Measurements from ENCODE around the gene SOX15.
"Not testable (repeated sequence)": the region's sequence is repeated elsewhere in the genome, so short reads cannot be mapped to it uniquely, and the experiment has no call there.

SOX15 gene

GRCh38 chr17:7606280-7606679 lies 16.4 kb upstream of the SOX15 start:
- no peak for FAIRE-seq

DNA sequence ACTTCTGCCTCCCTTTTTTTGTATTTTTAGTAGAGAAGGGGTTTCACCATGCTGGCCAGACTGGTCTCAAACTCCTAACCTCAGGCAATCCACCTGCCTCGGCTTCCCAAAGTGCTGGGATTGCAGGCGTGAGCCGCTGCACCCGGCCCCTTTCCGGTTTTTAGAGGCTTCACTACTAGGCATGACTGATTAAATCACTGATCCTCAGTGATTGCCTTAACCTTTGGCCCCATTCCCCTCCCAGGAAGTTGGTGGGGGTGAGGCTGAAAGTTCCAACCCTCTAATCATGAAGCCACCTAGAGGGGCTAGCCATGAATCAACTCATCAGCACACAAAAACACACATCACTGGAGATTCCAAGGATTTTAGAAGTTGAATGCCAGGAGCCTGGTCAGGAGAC lies 7.7 kb upstream of the SOX15 start:
- not testable (repeated sequence) for FAIRE-seq

DNA sequence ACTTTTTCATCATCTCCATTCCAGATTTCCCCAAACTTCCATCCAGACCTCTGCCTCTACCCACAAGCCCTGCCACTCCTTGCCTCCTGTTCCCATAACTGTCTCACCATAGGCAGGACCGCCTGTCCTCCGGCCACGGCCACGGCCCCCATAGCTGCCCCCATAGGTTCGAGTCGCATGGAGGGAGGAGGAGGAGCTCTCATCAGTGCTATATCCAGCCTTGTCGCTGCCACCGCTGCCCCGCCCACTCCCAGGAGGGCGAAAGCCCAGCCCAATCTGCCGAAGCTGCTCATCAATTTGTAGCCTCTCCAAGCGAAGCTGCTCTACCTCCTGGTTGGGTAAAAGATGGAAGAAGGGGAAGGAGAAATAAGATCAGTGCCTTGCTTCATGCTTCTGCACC lies 3.4 kb upstream of the SOX15 start:
- FAIRE-seq, result no peak

DNA sequence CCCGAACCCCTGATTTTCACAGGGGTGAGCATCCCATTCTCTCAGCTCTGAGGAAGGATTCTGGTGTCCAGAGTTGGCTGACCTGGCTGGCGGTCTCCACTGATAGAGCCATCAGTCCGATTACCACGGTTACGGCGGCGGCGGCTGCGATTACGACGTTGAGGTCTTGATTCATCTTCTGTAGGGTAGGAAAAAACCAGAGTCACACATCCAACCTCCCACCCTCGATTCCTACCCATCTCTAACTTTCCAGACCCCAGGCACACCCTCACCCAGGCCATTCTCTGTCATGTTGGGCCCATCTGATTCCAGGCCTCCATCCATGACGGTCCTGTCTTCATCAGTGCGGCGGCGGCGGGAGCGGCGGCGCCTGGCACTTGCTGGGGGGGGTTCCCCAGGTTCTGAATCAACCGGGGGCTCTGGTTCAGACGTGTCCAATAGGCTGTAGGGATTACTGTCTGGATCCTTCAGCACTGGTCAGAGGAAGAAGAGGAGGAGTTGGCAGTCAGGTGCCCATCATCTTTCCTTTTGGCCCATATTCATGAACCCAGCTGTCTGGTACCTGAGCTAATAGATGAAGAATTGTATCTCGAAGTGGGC lies 2.6 kb upstream of the SOX15 start:
- FAIRE-seq, result no peak

DNA sequence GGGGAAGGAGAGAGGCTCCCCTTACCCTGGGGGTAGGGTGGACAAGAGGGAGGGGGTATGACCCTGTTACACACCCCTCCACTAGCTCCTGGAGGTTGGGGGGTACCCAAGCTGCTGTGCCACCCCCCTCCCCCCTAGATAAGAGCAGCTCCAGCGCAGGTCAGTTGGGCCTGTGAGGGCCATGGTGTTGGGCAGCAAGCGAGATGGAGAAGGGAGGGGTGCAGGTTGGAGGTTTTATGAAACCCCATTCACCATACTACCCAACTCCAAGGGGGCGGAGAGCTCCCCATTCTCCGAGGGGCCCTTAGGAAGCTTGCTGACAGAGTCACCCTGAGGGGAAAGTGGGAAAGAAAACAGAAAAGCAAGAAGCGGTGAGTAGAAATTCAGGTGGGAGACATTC lies 1.7 kb upstream of the SOX15 start:
- FAIRE-seq, result no peak

GRCh38 chr17:7590743-7591142 lies 849 bp upstream of the SOX15 start:
- no peak for FAIRE-seq

- FAIRE-seq, result no peak
These were observed 558 bp downstream of the SOX15 start for GRCh38 chr17:7589204-7589868.

GRCh38 chr17:7588553-7589203 lies 1.2 kb downstream of the SOX15 start:
- FAIRE-seq, result no peak

DNA sequence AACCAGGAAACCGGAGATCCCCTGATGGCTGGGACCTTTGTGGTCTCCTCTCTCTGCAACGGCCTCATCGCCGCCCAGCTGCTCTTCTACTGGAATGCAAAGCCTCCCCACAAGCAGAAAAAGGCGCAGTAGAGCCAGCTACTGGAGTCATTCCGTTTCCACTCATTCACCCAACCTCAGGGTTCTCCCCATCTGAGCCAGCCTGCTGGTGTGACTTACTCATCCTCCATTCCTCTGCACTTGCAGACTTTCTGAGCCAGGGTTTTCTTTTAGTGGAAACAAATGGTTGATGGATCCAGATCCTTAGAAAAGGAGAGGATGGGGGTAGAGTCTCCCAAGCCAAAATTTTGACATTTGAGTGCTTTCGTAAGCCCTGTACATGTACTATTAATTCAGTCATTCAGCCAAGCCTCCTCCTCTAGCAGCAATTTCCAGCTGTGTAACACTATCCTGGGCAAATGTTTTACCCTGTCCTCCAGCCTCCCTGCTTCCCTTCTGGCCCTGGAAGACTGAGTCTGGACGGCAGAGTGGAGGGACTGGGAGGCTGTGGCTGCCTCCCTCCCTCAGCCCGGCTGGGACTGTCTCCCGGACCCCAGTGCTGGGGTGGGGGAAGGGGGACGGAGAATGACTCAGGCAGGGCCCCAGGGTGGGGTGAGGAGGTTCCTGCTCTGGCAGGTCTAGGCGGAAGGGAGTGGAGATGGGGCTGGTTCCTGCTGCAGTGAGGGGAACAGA lies 2.3 kb downstream of the SOX15 start:
- no peak for FAIRE-seq

DNA sequence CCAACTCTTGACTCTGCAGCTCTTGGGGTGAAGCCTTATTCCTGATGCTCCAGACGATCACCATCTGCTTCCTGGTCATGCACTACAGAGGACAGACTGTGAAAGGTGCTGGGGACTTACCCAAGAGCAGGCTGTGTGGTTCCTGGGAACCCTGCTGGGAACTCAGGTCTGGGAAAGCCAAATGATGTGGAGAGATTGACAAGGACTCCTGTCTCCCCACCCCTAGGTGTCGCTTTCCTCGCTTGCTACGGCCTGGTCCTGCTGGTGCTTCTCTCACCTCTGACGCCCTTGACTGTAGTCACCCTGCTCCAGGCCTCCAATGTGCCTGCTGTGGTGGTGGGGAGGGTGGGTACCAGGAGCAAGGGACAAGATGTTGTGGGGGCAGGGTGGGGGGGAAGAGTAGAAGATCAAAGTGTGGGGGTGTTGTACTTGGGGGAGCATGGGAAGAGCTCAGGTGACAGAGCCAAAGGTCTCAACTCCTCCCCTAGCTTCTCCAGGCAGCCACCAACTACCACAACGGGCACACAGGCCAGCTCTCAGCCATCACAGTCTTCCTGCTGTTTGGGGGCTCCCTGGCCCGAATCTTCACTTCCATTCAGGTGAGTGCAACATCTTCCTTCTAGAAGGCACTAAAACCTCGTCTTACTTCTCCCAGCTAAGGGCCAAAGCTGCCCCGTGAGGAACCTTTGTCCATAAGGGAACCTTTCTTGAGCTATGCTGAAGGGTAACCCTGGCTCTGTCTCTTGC lies 3.0 kb downstream of the SOX15 start:
- FAIRE-seq, result no peak

DNA sequence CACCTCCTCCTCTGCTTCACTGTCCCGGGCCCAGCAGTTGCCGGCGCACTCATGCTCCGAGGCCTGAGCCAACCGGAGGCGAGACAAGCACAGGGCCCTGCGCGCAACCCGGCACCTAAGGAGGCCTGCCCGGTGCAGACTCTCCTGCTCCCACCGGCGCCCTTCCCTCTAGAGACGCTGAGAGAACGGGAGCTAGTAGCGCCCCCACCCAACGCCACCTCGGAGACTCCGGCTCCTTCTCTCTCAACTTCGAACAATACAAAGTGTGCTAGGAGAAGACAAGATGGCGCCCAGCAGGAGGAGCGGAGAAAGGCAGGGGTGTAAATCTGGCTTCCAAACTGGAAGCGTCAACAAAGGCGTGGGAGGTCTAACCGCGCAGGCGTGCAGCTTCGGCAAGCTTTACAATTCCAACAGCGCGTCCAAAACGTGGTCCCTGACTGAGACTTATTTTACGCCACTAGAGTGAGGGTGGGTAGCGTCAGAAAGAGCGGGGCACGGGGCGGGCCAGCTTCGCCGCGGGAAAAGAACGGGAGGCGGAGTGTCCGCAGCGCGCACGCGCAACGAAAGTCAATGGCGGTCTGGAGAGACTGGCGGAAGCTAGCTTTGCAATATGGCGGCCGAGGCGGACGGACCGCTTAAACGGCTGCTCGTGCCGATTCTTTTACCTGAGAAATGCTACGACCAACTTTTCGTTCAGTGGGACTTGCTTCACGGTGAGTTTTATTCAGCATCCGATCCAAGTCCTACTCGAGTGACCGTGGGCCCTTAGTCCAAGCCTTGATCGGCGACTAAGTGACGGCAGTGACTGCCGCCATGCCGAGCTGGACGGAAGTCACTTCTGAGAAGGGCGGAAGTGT lies 6.4 kb downstream of the SOX15 start, which contains the start of gene MPDU1:
Gene MPDU1, plus strand, starts transcription at position 600 of the 857 bp plus-strand sequence. Its CDS starts 11 bp downstream, at position 611.
- peak; percentile 91 for FAIRE-seq

- no peak for FAIRE-seq
These were observed 7.3 kb downstream of the SOX15 start for GRCh38 chr17:7582396-7583252.

DNA sequence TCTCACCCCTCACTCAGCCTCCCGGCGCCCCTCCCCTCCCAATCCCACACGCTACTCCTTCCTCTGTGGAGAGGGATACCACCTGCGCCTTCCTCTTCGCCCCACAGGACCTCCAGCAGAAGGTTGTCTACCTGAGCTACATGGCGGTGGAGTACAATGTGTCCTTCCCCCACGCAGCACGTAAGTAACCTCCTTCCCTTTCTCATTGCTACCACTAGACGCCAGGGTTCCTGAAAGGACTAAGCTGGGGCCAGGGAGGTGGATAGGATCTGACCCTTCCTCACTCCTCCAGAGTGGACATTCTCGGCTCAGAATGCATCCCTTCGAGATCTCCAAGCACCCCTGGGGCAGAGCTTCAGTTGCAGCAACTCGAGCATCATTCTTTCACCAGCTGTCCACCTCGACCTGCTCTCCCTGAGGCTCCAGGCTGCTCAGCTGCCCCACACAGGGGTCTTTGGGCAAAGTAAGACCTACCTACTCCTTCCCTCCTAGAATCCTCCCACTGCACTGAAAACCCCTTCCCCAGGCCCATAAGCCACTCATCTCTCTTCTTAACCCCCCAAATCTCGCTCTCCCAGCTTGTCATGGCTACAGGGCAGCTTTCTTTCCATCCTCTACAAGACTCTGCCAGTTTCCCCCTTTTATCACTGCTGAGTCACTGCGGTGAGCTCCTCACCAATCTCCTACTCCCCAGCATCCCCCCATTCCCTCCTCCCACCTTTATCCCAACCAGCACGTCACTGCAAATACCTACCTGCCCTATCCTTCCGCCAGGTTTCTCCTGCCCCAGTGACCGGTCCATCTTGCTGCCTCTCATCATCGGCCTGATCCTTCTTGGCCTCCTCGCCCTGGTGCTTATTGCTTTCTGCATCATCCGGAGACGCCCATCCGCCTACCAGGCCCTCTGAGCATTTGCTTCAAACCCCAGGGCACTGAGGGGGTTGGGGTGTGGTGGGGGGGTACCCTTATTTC lies 9.0 kb downstream of the SOX15 start:
- no peak for FAIRE-seq

GRCh38 chr17:7579834-7580603 lies 9.9 kb downstream of the SOX15 start:
- FAIRE-seq, result no peak

DNA sequence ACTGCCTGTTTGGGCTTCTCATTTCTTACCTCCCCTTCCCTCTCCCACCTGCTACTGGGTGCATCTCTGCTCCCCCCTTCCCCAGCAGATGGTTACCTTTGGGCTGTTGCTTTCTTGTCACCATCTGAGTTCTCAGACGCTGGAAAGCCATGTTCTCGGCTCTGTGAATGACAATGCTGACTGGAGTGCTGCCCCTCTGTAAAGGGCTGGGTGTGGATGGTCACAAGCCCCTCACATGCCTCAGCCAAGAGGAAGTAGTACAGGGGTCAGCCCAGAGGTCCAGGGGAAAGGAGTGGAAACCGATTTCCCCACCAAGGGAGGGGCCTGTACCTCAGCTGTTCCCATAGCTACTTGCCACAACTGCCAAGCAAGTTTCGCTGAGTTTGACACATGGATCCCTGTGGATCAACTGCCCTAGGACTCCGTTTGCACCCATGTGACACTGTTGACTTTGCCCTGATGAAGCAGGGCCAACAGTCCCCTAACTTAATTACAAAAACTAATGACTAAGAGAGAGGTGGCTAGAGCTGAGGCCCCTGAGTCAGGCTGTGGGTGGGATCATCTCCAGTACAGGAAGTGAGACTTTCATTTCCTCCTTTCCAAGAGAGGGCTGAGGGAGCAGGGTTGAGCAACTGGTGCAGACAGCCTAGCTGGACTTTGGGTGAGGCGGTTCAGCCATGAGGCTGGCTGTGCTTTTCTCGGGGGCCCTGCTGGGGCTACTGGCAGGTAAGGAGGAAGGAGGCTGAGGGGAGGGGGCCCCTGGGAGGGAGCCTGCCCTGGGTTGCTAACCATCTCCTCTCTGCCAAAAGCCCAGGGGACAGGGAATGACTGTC lies 10.7 kb downstream of the SOX15 start, which contains the start of gene CD68:
Gene CD68, plus strand, starts transcription at position 638 of the 833 bp plus-strand sequence. Its CDS starts 40 bp downstream, at position 678.
- FAIRE-seq, result peak; percentile 26

DNA sequence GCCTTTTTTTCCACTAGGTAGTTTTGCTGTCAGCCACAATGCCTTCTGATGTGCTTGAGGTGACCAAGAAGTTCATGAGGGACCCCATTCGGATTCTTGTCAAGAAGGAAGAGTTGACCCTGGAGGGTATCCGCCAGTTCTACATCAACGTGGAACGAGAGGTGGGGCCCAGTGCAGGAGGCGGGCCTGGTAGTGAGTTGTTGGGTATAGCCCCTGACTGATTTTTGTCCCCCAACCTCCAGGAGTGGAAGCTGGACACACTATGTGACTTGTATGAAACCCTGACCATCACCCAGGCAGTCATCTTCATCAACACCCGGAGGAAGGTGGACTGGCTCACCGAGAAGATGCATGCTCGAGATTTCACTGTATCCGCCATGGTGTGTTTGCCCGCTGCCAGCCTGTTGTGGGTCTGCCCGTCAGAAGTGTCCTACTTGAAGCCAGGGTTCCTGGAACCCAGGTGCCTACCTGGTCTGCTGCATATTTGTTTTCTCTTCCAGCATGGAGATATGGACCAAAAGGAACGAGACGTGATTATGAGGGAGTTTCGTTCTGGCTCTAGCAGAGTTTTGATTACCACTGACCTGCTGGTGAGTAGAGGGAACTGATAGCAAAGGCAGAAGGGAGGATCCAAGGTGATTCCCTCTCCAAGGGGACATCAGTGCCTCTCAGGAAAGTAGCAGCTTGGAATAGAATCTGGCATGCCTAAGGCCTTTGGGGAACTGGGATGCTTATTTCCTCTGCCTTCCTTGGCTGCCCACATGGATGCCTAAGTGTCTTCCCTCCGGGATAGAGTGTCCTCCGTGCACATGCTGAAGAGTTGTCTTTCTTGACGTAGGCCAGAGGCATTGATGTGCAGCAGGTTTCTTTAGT lies 12.3 kb downstream of the SOX15 start:
- no peak for FAIRE-seq
